HepG2 (cell line): ENCODE measurements around the gene HOXB6.

ENCODE experiments used
- EP300 ChIP-seq, 3 experiments: sonication (generic) in 1 of 3; formaldehyde crosslinking in 1 of 3; IDR thresholded peaks; 2 replicates each; pipeline versions ENCODE4 v1.5.1 to v1.6.1; 2011 to 2020; ENCODE audit warnings: low read depth in 2 of 3, low read length in 2 of 3, borderline replicate concordance in 1 of 3, improper control_type of control experiment in 1 of 3, mild to moderate bottlenecking in 1 of 3, missing genetic modification reagents in 1 of 3, moderate library complexity in 1 of 3
- EZH2 ChIP-seq: conservative IDR thresholded peaks from 2 replicates; pipeline ENCODE4 v1.6.1; 2012; ENCODE audit warnings: mild to moderate bottlenecking, low read depth, low read length, moderate library complexity
- POLR2A ChIP-seq, 2 experiments: IDR thresholded peaks; 2 replicates each; pipeline ENCODE4 v1.6.1; 2011; ENCODE audit warnings: low read depth in 2 of 2, low read length in 2 of 2, mild to moderate bottlenecking in 1 of 2, moderate library complexity in 1 of 2; ENCODE audit not compliant: insufficient read depth in 1 of 2
- POLR2AphosphoS5 ChIP-seq: IDR thresholded peaks from 2 replicates; pipeline ENCODE4 v1.6.1; 2012; ENCODE audit warnings: low read depth, low read length
- PREB ChIP-seq: sonication (generic); formaldehyde crosslinking; IDR thresholded peaks from 2 replicates; pipeline ENCODE4 v1.4.0; 2020; ENCODE audit warnings: missing genetic modification reagents
- REST ChIP-seq, 2 experiments: IDR thresholded peaks; 2 replicates each; pipeline ENCODE4 v1.6.1; 2011 to 2012; ENCODE audit warnings: low read length in 2 of 2, borderline replicate concordance in 1 of 2, low read depth in 1 of 2, mild to moderate bottlenecking in 1 of 2, moderate library complexity in 1 of 2
- TP53 ChIP-seq: sonication (generic); formaldehyde crosslinking; conservative IDR thresholded peaks from 2 replicates; pipeline ENCODE4 v1.4.0; 2020; ENCODE audit warnings: missing genetic modification reagents
- ZBTB40 ChIP-seq, 2 experiments: fragments of 450-650 bp in 1 of 2; sonication (generic) in 1 of 2; formaldehyde crosslinking in 1 of 2; IDR thresholded peaks; 2 replicates each; pipeline versions ENCODE4 v1.6.1 to v1.8.0; 2016 to 2022; ENCODE audit warnings: antibody characterized with exemption in 1 of 2, mild to moderate bottlenecking in 1 of 2, missing genetic modification reagents in 1 of 2
- ZMYM3 ChIP-seq: sonication (generic); formaldehyde crosslinking; IDR thresholded peaks from 2 replicates; pipeline ENCODE4 v1.5.1; 2020; ENCODE audit warnings: mild to moderate bottlenecking, missing genetic modification reagents
- ZNF570 ChIP-seq: sonication (generic); formaldehyde crosslinking; IDR thresholded peaks from 2 replicates; pipeline ENCODE4 v1.4.0; 2020; ENCODE audit warnings: mild to moderate bottlenecking, missing genetic modification reagents, borderline replicate concordance
- ZNF639 ChIP-seq: conservative IDR thresholded peaks from 2 replicates; pipeline ENCODE4 v1.6.1; 2018; ENCODE audit warnings: missing genetic modification reagents

GRCh38 chr17:48563867-48564187, 41.0 kb downstream of the HOXB6 start:
- TF ChIP-seq ZMYM3 (CRISPR knock-in tag) (no peak), POLR2AphosphoS5 (no peak), ZBTB40 (IDR thresholded peaks at IDR 0.05) (no peak), ZBTB40 (CRISPR knock-in tag; IDR thresholded peaks at IDR 0.05) (no peak), REST (IDR thresholded peaks at IDR 0.05; ENCODE audit: borderline replicate concordance in 1 of 2, low read depth in 1 of 2, low read length in 2 of 2) (no peak), ZNF639 (CRISPR knock-in tag) (no peak), PREB (no peak), TP53 (CRISPR knock-in tag) (no peak), POLR2A (IDR thresholded peaks at IDR 0.05; ENCODE audit: insufficient read depth in 1 of 2, low read depth in 2 of 2, low read length in 2 of 2) (no peak), EZH2 (no peak), ZNF570 (no peak), EP300 (IDR thresholded peaks at IDR 0.05; ENCODE audit: low read depth in 2 of 2, low read length in 2 of 2) (no peak), EP300 (CRISPR knock-in tag; IDR thresholded peaks at IDR 0.05; ENCODE audit: borderline replicate concordance) (no peak)
